ENCODE data around the gene MUC4. TPM values are rescaled to one million over a fixed set of nuclear protein-coding genes. Genes with fewer than 3 reads are reported as not detected.

Gene MUC4
- total and polyA plus RNA-seq, 4 donors: not detected

DNA sequence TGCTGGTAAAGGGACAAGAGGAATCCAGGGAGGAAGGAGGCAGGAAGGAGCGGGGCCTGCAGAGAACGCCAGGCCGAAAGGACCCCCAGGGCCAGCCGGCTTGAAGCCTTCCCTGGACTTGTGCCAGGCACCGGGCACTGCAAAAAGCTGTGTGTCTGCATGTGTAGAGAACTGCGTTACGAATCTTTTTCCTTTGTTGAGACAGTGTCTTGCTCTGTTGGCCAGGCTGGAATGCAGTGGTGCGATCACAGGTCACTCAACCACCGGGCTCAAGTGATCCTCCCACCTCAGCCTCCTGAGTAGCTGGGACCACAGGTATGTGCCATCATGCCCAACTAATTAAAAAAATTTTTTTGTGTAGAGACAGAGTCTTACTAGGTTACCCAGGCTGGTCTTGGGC lies 17.0 kb upstream of the MUC4 start:
- 86% methylated on average over 9 of the region's 9 CpGs for WGBS

DNA sequence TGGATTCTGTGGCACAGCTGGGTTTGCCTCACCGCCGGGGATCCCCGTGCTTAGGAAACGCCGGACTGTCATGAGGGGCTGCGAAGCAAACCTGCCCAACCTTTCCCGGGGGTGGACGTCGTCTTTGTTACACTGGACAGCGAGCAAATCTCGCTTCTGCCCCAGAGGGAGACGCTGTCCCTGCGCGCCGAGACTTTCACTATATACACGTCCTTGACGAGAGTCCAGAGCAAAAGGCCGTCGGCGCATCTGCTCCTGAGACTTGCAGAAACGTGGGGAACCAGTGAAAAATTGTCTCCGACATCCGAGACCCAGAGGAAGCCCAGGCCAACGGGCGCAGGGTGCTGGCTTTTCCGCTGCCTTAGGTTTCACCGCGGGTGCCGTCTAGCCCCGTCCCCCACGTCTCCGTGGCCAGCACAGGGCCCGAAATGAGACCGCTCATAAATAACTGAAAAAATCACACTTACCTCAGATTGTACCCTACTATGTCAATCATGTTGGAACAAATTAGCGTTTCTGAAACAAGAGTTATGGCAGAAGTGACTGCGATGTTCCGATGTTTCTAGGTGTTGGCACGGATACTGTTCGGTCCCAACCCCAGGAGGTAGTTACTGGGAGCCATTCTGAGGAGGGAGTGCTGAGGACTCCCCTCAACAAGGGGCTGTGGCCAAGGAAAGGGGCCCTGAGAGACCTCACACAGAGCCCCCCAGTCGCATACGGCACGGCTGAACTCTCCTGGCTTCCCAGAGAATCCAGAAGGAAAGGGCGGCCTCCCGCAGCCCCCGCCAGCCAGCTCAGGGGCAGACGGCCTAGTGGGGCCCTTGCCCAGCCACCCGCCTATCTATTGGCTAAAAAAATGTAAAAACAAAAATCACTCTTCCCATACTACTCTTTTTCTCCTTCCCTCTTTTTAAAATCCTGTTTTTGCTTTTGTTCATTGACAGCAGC lies 14.4 kb upstream of the MUC4 start:
- Histone ChIP-seq H3K36me3 (ENCODE audit: control insufficient read depth in 4 of 4, insufficient read depth in 3 of 4, low read depth in 1 of 4, low read length in 3 of 4) (no peaks in the 10 kb centered on the region), H3K4me1 (ENCODE audit: control insufficient read depth in 4 of 4, insufficient read depth in 4 of 4, low read length in 3 of 4) (peaks cover 0 to 4% (median 0%) of the 10 kb centered on the region in 4 donors), H3K27ac (ENCODE audit: low read depth in 1 of 2, low read length in 2 of 2) (no peak overlapping the region), H3K9me3 (ENCODE audit: control insufficient read depth in 4 of 4, low read length in 3 of 4) (no peaks in the 10 kb centered on the region), H3K27me3 (ENCODE audit: control insufficient read depth in 4 of 4, insufficient read depth in 4 of 4, low read length in 3 of 4) (no peaks in the 10 kb centered on the region), H3K9ac (ENCODE audit: low read depth in 1 of 2, low read length in 2 of 2) (no peak overlapping the region), H3K4me3 (ENCODE audit: low read depth in 1 of 3, low read length in 3 of 3) (no peak overlapping the region)
- no peak for DNase-seq (ENCODE audit: low spot score)
- TF ChIP-seq YY1 (IDR thresholded peaks at IDR 0.05) (no peak), NR2F2 (IDR thresholded peaks at IDR 0.05) (no peak), EGR1 (IDR thresholded peaks at IDR 0.05; ENCODE audit: low read depth in 2 of 2) (no peak)
- TF ChIP-seq, protein P1, sequence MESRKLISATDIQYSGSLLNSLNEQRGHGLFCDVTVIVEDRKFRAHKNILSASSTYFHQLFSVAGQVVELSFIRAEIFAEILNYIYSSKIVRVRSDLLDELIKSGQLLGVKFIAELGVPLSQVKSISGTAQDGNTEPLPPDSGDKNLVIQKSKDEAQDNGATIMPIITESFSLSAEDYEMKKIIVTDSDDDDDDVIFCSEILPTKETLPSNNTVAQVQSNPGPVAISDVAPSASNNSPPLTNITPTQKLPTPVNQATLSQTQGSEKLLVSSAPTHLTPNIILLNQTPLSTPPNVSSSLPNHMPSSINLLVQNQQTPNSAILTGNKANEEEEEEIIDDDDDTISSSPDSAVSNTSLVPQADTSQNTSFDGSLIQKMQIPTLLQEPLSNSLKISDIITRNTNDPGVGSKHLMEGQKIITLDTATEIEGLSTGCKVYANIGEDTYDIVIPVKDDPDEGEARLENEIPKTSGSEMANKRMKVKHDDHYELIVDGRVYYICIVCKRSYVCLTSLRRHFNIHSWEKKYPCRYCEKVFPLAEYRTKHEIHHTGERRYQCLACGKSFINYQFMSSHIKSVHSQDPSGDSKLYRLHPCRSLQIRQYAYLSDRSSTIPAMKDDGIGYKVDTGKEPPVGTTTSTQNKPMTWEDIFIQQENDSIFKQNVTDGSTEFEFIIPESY (IDR thresholded peaks at IDR 0.05): no peak
- TF ChIP-seq, protein P2, sequence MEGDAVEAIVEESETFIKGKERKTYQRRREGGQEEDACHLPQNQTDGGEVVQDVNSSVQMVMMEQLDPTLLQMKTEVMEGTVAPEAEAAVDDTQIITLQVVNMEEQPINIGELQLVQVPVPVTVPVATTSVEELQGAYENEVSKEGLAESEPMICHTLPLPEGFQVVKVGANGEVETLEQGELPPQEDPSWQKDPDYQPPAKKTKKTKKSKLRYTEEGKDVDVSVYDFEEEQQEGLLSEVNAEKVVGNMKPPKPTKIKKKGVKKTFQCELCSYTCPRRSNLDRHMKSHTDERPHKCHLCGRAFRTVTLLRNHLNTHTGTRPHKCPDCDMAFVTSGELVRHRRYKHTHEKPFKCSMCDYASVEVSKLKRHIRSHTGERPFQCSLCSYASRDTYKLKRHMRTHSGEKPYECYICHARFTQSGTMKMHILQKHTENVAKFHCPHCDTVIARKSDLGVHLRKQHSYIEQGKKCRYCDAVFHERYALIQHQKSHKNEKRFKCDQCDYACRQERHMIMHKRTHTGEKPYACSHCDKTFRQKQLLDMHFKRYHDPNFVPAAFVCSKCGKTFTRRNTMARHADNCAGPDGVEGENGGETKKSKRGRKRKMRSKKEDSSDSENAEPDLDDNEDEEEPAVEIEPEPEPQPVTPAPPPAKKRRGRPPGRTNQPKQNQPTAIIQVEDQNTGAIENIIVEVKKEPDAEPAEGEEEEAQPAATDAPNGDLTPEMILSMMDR (IDR thresholded peaks at IDR 0.05; ENCODE audit: low read depth, low read length, missing input control): no peak
- TF ChIP-seq, protein P3, sequence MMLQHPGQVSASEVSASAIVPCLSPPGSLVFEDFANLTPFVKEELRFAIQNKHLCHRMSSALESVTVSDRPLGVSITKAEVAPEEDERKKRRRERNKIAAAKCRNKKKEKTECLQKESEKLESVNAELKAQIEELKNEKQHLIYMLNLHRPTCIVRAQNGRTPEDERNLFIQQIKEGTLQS (IDR thresholded peaks at IDR 0.05): no peak
- WGBS: 90% methylated on average over 47 of the region's 47 CpGs

More for the DNA sequence above, 17.0 kb upstream of the MUC4 start:
- H3K36me3 ChIP-seq (ENCODE audit: control insufficient read depth in 4 of 4, insufficient read depth in 3 of 4, low read depth in 1 of 4, low read length in 3 of 4): no peaks in the 10 kb centered on the region
- H3K27me3 ChIP-seq (ENCODE audit: control insufficient read depth in 4 of 4, insufficient read depth in 4 of 4, low read length in 3 of 4): no peaks in the 10 kb centered on the region
- TF ChIP-seq, protein P2 (IDR thresholded peaks at IDR 0.05; ENCODE audit: low read depth, low read length, missing input control): no peak
- no peak for TF ChIP-seq FOXA2 (IDR thresholded peaks at IDR 0.05)
- H3K27ac ChIP-seq (ENCODE audit: low read depth in 1 of 2, low read length in 2 of 2): no peak overlapping the region
- H3K9ac ChIP-seq (ENCODE audit: low read depth in 1 of 2, low read length in 2 of 2): no peak overlapping the region
- peaks cover 0 to 4% (median 0%) of the 10 kb centered on the region in 4 donors for H3K4me1 ChIP-seq (ENCODE audit: control insufficient read depth in 4 of 4, insufficient read depth in 4 of 4, low read length in 3 of 4)
- H3K9me3 ChIP-seq (ENCODE audit: control insufficient read depth in 4 of 4, low read length in 3 of 4): no peaks in the 10 kb centered on the region
- DNase-seq (ENCODE audit: low spot score): no peak
- no peak overlapping the region for H3K4me3 ChIP-seq (ENCODE audit: low read depth in 1 of 3, low read length in 3 of 3)

DNA sequence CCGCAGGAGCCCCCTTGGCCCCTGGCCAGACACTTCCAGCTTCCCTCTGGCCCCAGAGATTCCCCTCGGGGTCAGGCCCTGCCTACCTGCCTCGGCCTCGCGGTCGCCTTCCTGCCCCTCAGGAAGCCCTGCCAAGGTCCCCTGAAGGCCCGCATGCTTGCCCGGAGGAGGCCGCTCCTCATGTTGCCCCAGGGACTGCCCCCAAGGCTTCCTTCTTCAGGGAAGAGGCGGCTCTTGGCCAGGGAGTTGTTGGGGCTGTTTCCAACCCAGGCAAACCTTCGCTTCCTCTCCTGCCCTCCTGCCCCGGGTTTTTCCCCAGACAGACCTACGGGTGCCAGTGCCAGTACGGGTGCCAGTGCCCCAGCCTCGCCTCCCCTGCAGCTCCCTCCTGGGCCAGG lies 13.5 kb upstream of the MUC4 start:
- Histone ChIP-seq H3K27ac (ENCODE audit: low read depth in 1 of 2, low read length in 2 of 2) (no peak overlapping the region), H3K9me3 (ENCODE audit: control insufficient read depth in 4 of 4, low read length in 3 of 4) (no peaks in the 10 kb centered on the region), H3K4me3 (ENCODE audit: low read depth in 1 of 3, low read length in 3 of 3) (no peak overlapping the region), H3K4me1 (ENCODE audit: control insufficient read depth in 4 of 4, insufficient read depth in 4 of 4, low read length in 3 of 4) (peaks cover 0 to 4% (median 0%) of the 10 kb centered on the region in 4 donors), H3K27me3 (ENCODE audit: control insufficient read depth in 4 of 4, insufficient read depth in 4 of 4, low read length in 3 of 4) (no peaks in the 10 kb centered on the region), H3K36me3 (ENCODE audit: control insufficient read depth in 4 of 4, insufficient read depth in 3 of 4, low read depth in 1 of 4, low read length in 3 of 4) (no peaks in the 10 kb centered on the region), H3K9ac (ENCODE audit: low read depth in 1 of 2, low read length in 2 of 2) (no peak overlapping the region)
- 77% methylated on average over 15 of the region's 15 CpGs for WGBS
- DNase-seq (ENCODE audit: low spot score): no peak
- TF ChIP-seq NR2F2 (IDR thresholded peaks at IDR 0.05): no peak
- TF ChIP-seq GABPA (IDR thresholded peaks at IDR 0.05 in 1 of 2, conservative IDR thresholded peaks at IDR 0.05 in 1 of 2): no peak
- no peak for TF ChIP-seq FOXA1 (IDR thresholded peaks at IDR 0.05)
- no peak for TF ChIP-seq HNF4G (IDR thresholded peaks at IDR 0.05)
- TF ChIP-seq, protein P3 (IDR thresholded peaks at IDR 0.05): no peak
- TF ChIP-seq RAD21 (IDR thresholded peaks at IDR 0.05): no peak
- no peak for TF ChIP-seq SP1 (IDR thresholded peaks at IDR 0.05)
- TF ChIP-seq, protein P4, sequence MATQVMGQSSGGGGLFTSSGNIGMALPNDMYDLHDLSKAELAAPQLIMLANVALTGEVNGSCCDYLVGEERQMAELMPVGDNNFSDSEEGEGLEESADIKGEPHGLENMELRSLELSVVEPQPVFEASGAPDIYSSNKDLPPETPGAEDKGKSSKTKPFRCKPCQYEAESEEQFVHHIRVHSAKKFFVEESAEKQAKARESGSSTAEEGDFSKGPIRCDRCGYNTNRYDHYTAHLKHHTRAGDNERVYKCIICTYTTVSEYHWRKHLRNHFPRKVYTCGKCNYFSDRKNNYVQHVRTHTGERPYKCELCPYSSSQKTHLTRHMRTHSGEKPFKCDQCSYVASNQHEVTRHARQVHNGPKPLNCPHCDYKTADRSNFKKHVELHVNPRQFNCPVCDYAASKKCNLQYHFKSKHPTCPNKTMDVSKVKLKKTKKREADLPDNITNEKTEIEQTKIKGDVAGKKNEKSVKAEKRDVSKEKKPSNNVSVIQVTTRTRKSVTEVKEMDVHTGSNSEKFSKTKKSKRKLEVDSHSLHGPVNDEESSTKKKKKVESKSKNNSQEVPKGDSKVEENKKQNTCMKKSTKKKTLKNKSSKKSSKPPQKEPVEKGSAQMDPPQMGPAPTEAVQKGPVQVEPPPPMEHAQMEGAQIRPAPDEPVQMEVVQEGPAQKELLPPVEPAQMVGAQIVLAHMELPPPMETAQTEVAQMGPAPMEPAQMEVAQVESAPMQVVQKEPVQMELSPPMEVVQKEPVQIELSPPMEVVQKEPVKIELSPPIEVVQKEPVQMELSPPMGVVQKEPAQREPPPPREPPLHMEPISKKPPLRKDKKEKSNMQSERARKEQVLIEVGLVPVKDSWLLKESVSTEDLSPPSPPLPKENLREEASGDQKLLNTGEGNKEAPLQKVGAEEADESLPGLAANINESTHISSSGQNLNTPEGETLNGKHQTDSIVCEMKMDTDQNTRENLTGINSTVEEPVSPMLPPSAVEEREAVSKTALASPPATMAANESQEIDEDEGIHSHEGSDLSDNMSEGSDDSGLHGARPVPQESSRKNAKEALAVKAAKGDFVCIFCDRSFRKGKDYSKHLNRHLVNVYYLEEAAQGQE (IDR thresholded peaks at IDR 0.05): no peak

Data from liver (tissue), 9 donors.